Skin epidermis (tissue), 12 donors: ENCODE results near the gene POLR3GL.

Source experiments
- H3K27ac ChIP-seq, 21 experiments: fragments of 200-600 bp; sonication (generic) in 11 of 21; one replicate each; pipeline ENCODE4 v1.5.0; 2020; ENCODE audit warnings: mild to moderate bottlenecking in 3 of 21, inconsistent platforms in 2 of 21, moderate library complexity in 2 of 21
- H3K4me3 ChIP-seq, 7 experiments: fragments of 200-600 bp; sonication (generic) in 2 of 7; one replicate each; pipeline ENCODE4 v1.5.0; 2020; ENCODE audit warnings: inconsistent platforms in 2 of 7, mild to moderate bottlenecking in 2 of 7, moderate library complexity in 1 of 7

POLR3GL gene

GRCh38 chr1:145963265-145964019 lies 1.0 kb upstream of the POLR3GL start:
- Histone ChIP-seq H3K4me3 (peak overlapping the region in 5 of 7 experiments; percentile 51 to 60 (median 56)), H3K27ac (peak overlapping the region in 20 of 21 experiments; percentile 56 to 92 (median 85))

- Histone ChIP-seq H3K4me3 (peak overlapping the region; percentile 36 to 60 (median 51)), H3K27ac (peak overlapping the region in 20 of 21 experiments; percentile 56 to 92 (median 85))
These were observed 742 bp downstream of the POLR3GL start for GRCh38 chr1:145965119-145965744.

DNA sequence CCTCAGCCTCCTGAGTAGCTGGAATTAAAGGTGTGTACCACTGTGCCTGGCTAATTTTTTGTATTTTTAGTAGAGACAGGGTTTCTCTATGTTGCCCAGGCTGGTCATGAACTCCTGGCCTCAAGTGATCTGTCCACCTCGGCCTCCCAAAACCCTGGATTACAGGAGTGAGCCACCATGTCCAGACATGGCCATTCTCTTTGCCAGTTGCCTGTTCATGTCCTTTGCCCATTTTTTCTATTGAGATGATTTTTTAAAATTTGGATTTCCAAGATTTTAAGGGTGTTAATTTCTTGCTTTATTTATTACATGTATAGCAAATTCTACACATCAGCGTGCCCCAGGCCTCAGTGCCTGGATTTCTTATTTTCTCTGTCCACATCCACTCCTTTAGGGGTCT lies 2.8 kb downstream of the POLR3GL start:
- H3K4me3 ChIP-seq: no peak overlapping the region
- no peak overlapping the region for H3K27ac ChIP-seq

DNA sequence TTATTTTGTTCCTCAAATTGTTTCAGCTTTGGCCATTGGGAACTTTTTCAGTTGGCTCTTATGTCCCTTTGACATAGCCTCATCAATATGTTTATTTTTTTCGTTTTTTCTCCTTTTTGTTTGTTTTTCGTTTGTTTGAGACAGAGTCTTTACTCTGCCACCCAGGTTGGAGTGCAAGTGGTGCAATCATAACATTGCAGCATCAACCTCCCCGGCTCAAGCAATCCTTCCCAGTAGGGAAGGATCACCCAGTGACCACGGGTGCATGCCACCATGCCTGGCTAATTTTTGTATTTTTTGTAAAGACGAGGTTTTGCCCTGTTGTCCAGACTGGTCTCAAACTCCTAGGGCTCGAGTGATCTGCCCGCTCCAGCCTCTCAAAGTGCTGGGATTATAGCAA lies 8.1 kb downstream of the POLR3GL start:
- no peak overlapping the region for H3K27ac ChIP-seq

GRCh38 chr1:145974721-145975120 lies 10.2 kb downstream of the POLR3GL start:
- H3K4me3 ChIP-seq: no peak overlapping the region
- peak overlapping the region in 1 of 21 experiments; percentile 10 for H3K27ac ChIP-seq

More for the DNA sequence above, 8.1 kb downstream of the POLR3GL start:
- no peak overlapping the region for H3K4me3 ChIP-seq

DNA sequence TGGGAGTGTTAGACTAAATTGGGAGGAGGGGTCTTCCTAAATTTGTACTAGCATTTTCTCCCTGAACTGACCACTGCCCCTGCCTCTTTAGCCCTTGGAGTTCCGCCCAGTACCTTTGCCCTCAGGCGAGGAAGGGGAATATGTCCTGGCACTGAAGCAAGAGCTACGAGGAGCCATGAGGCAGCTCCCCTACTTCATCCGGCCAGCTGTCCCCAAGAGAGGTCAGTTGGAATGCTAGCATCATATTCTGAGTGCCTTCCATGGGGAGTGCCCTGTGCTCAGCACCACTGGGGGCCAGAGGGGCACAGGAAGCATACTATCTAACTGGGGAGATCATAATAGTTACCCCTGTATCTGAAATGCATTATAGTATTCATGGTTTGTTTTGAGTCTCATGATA lies 10.7 kb downstream of the POLR3GL start:
- Histone ChIP-seq H3K27ac (peak overlapping the region in 1 of 21 experiments; percentile 10), H3K4me3 (no peak overlapping the region)

DNA sequence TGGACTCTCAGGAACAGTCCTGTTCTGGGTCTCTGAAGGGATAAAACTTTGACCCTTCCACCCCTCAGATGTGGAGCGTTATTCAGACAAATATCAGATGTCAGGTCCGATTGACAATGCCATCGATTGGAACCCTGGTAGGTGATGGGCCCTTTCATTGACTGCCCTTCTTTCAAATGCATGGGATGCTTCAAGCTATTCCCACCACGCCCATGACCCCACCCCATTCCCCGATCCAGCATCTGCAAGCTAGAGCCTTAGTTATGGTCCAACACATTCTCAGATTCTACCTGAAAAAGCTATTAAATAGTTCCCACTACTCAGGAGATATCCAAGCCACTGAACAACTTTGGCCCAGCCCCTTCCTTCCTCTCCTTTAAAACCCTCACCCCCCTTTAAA lies 12.5 kb downstream of the POLR3GL start:
- Histone ChIP-seq H3K27ac (peak overlapping the region in 12 of 21 experiments; percentile 41 to 98 (median 92)), H3K4me3 (no peak overlapping the region)

- no peak overlapping the region for H3K4me3 ChIP-seq
- peak overlapping the region in 20 of 21 experiments; percentile 80 to 98 (median 90) for H3K27ac ChIP-seq
These were observed 13.3 kb downstream of the POLR3GL start for GRCh38 chr1:145977486-145978470.

DNA sequence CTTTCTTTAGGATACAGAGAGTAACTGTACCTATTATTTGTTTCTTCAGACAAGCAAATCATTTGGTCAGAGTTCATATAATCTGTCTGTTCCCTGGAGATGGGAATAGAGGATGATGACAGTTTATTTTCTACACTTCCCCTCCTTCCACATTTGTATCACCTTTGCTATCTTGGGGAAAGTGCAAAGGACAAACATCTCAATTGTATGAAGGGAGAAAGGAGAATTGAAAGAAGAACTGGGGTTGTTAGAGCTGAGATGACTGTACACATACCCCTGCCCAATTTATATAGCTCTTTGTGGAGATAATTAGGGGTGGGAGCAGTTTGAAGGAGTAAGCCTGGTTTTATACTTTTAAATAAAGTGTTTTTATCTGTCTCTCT lies 14.0 kb downstream of the POLR3GL start:
- Histone ChIP-seq H3K27ac (peak overlapping the region; percentile 28 to 98 (median 90)), H3K4me3 (no peak overlapping the region)

DNA sequence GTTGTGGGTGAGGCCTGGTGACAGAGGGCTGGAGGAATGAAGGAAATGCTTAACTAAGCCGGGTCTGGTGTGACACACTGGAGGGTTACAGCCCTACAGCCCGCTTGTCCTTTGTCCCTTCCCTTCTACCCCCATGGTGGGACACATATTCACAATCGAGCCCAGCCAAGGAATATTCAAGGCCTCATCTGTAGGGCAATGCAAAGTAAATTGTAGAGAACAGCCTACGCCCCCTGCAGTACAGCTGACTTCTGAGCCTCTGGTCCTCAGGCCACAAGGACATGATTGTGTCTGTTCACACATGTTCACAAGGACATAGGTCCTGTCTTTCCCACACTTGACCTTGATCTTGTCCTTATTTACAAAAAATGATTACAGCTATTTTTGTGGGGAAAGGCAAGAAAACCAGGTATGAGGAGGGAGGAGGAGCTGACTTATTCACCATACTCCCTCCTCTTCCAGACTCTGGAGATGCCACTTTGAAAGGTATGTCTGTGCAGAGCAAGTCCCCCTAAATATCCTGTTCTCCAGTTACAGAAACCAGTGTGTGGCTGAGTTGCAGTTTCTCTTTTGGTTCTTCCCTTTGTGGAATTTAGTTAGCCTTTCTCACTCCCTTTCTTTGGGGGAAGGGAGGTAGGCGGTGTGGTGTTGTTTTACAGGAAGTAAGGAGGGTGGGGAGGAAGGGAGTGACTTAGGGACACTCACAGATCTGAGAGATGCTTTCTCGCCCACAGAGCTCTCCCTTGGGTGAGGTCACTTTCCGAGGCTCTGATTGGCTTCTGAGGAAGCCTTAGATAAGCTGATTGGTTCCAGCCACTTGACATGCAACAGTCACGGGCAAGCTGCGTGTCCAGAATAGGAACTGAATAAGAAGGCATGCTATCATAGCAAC lies 14.6 kb downstream of the POLR3GL start:
- H3K4me3 ChIP-seq: peak overlapping the region in 1 of 7 experiments; percentile 7

DNA sequence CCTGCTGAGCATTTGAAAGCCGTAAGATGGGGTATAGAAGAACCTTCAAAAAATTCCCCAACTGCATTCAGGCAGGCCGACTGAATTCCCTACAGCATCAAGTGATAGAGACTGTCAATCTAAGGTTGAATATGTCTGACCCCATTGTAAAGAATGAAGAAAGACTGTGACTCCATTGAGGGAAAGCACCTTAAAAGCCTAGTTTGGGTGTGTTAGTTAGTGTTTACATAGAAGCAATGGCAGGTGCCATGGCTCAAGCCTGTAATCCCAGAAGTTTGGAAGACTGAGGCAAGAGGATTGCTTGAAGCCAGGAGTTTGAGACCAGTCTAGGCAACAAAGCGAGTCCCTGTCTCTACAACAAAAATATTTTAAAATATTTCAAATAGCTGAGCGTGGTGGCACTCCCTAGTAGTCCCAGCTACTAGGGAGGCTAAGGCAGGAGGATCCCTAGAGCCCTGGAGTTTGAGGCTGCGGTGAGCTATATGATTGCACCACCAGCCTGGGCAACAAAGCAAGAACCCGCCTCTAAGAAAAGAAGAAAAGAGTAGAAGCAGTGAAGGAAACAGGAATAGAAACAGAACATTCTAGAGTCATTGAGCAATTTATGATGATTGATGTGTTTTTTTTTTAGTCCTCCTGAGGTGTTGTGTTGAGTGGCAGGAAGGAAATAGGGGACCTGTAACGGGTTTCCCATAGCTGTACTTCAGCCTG lies 15.4 kb downstream of the POLR3GL start:
- Histone ChIP-seq H3K27ac (peak overlapping the region; percentile 33 to 98 (median 88)), H3K4me3 (peak overlapping the region in 1 of 7 experiments; percentile 9)

More for the DNA sequence above, 14.6 kb downstream of the POLR3GL start:
- peak overlapping the region; percentile 28 to 98 (median 90) for H3K27ac ChIP-seq

DNA sequence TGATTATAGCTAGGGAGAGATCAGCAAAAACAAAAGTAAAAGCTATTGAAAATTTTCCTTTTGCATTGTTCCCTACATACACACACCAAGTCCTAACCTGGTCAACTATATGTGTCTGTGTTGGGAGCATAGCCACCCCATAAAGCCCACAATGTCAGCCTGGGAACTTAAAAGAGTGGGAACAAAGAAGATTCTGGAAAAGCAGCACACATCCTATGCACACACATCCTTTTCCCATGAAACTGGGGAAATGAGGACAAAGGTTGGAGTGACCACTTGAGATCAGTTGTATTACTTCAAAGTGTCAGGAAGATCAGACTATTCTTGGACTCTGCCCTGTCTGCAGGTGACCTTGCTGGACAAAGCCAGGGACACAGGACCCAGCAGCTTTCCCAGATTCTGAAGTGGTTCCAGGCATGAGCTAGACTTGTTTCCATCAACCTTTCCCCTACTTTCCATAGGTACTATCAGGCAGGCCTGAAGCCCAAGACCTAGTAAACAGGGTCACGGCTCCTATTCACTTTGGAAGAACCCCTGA lies 16.0 kb downstream of the POLR3GL start:
- Histone ChIP-seq H3K4me3 (peak overlapping the region in 1 of 7 experiments; percentile 1), H3K27ac (peak overlapping the region in 20 of 21 experiments; percentile 66 to 98 (median 88))

DNA sequence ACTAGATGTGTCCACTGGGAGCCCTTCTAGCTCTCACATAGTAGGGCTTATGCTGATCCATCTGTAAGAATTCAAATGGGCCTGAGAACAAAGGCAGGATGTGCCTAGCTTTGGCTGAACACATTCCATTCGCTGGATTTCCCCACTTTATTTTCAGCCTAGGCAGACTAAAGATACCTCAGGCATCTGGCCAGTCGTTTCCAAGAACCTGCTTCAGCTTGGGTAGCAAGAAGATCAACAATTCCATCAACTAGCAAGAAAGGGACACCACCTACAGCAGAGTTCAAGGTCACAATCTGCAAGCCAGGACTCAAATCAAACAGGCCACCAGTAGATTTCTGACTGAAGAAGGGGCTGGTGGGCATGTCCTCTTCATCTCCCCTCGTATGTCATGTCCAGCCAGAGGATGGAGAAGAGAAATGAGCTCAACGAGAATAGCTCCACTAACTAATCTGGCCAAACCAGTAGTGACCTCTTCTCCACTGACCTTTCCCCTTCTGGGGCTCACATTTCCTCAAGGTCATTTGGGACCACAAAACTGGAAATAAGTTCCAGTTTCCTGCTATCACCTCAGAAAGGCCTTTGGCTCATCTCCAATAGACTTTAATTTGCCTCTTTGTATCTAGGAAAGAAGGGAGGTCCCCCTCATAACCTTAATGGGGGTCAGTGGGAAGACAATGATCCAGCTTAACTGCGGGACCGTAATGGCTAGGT lies 17.7 kb downstream of the POLR3GL start:
- no peak overlapping the region for H3K4me3 ChIP-seq
- peak overlapping the region in 18 of 21 experiments; percentile 13 to 95 (median 88) for H3K27ac ChIP-seq

GRCh38 chr1:145983206-145983675 lies 18.8 kb downstream of the POLR3GL start:
- Histone ChIP-seq H3K4me3 (no peak overlapping the region), H3K27ac (peak overlapping the region in 18 of 21 experiments; percentile 32 to 95 (median 87))

GRCh38 chr1:145983960-145984830 lies 19.7 kb downstream of the POLR3GL start:
- Histone ChIP-seq H3K27ac (peak overlapping the region in 20 of 21 experiments; percentile 46 to 95 (median 86)), H3K4me3 (no peak overlapping the region)

GRCh38 chr1:145985129-145985501 lies 20.6 kb downstream of the POLR3GL start:
- Histone ChIP-seq H3K4me3 (peak overlapping the region in 3 of 7 experiments; percentile 1 to 11 (median 6)), H3K27ac (peak overlapping the region in 20 of 21 experiments; percentile 52 to 95 (median 84))
